NK-92 (cell line): ENCODE results near the gene SKIL.

Source experiments
- DNase-seq: peaks from one replicate; lab custom pipeline; 2025; ENCODE audit not compliant: unreplicated experiment; lab: John Stamatoyannopoulos, UW

SKIL gene

GRCh38 chr3:170350515-170351413 is 6.8 kb upstream of the SKIL start:
- no peak for DNase-seq

GRCh38 chr3:170352936-170353335 is 4.6 kb upstream of the SKIL start:
- DNase-seq = no peak

- DNase-seq = no peak
Observed at GRCh38 chr3:170353485-170353884, 4.0 kb upstream of the SKIL start.

GRCh38 chr3:170354760-170355159 is 2.8 kb upstream of the SKIL start:
- no peak for DNase-seq

GRCh38 chr3:170355738-170356595 is 1.5 kb upstream of the SKIL start:
- DNase-seq = no peak

GRCh38 chr3:170356596-170357175 is 829 bp upstream of the SKIL start:
- no peak for DNase-seq

GRCh38 chr3:170358042-170359010 is 811 bp downstream of the SKIL start:
- no peak for DNase-seq

GRCh38 chr3:170359178-170359704 is 1.7 kb downstream of the SKIL start:
- DNase-seq = no peak

GRCh38 chr3:170360466-170360865 is 3.0 kb downstream of the SKIL start:
- no peak for DNase-seq

- no peak for DNase-seq
Observed at GRCh38 chr3:170360916-170361315, 3.4 kb downstream of the SKIL start.

- no peak for DNase-seq
Observed at GRCh38 chr3:170361711-170362110, 4.2 kb downstream of the SKIL start.

GRCh38 chr3:170363471-170363994 is 6.0 kb downstream of the SKIL start:
- DNase-seq = no peak

GRCh38 chr3:170364965-170365364 is 7.5 kb downstream of the SKIL start:
- no peak for DNase-seq

- no peak for DNase-seq
Observed at GRCh38 chr3:170367797-170368196, 10.3 kb downstream of the SKIL start.

- no peak for DNase-seq
Observed at GRCh38 chr3:170368921-170369320, 11.4 kb downstream of the SKIL start.

GRCh38 chr3:170372190-170372879 is 14.8 kb downstream of the SKIL start:
- no peak for DNase-seq

- no peak for DNase-seq
Observed at GRCh38 chr3:170383567-170383966, 26.1 kb downstream of the SKIL start.

GRCh38 chr3:170386468-170386867 is 29.0 kb downstream of the SKIL start:
- DNase-seq = no peak

- no peak for DNase-seq
Observed at GRCh38 chr3:170387950-170388349, 30.4 kb downstream of the SKIL start.
